Transverse colon (tissue), 4 donors: ENCODE measurements around the gene SLC16A12.

Experiments
- CTCF ChIP-seq, 5 experiments: fragments of 200-600 bp in 3 of 5; fragments of 450-650 bp in 2 of 5; sonication (generic) in 3 of 5; IDR thresholded peaks; 1 replicate in 2 of 5; 2 replicates in 3 of 5; pipeline ENCODE4 v1.5.1; 2016 to 2017; ENCODE audit warnings: antibody characterized with exemption in 5 of 5, inconsistent platforms in 3 of 5, mild to moderate bottlenecking in 2 of 5, moderate library complexity in 1 of 5
- POLR2AphosphoS5 ChIP-seq, 3 donors: sonication (generic); formaldehyde crosslinking; IDR thresholded peaks; one replicate each; pipeline ENCODE4 v1.6.1; 2016; ENCODE audit warnings: antibody characterized with exemption in 3 of 3

DNA sequence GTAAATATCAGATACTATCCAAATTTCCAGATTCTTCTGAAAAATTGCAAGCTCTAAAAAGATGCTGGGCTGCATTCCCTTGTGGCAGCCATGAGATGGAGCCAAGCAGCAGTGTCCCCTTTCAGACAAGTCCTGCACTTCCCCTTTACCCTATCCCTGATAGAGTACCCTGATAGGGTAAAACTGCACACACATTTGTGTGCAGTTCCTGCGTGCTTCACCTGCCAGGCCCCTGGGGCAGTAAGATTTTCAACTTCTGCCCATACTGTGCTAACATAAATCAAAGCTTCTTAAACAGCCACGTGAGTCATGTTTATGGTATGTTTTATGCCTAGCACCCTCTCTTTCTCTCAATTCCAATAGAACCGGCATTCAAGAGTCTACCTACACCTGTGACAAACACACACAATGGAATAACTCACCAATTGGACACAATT lies 68.8 kb downstream of the SLC16A12 start:
- TF ChIP-seq CTCF (IDR thresholded peaks at IDR 0.05) (peak in 2 of 5 experiments; percentile 12 to 26), POLR2AphosphoS5 (IDR thresholded peaks at IDR 0.05) (no peak)
